GM12875 (cell line): ENCODE results near the gene RBM24.

ENCODE experiments used
- H3K4me3 ChIP-seq: one replicate; pipeline ENCODE4 v1.5.1; 2011; ENCODE audit warnings: low read depth, low read length, control low read depth
- CTCF ChIP-seq: IDR thresholded peaks from 2 replicates; pipeline ENCODE4 v1.5.1; 2011; ENCODE audit warnings: low read depth, mild to moderate bottlenecking, control low read depth, inconsistent platforms, low read length, moderate library complexity, borderline replicate concordance; ENCODE audit not compliant: insufficient read depth

Gene RBM24

GRCh38 chr6:17281100-17281496 is at the start of gene RBM24:
Gene RBM24 (plus strand): TSS chr6:17281361. CDS start chr6:17281582, 221 bp downstream.
- H3K4me3 ChIP-seq = no peak within 1 kb of the TSS
- TF ChIP-seq CTCF = no peak

- no peak overlapping the region for H3K4me3 ChIP-seq
- no peak for TF ChIP-seq CTCF
These were observed 47.6 kb upstream of the RBM24 start for GRCh38 chr6:17233531-17233930.

GRCh38 chr6:17237246-17237645 is 43.9 kb upstream of the RBM24 start:
- no peak for TF ChIP-seq CTCF

GRCh38 chr6:17239260-17239659 is 41.9 kb upstream of the RBM24 start:
- H3K4me3 ChIP-seq = no peak overlapping the region
- no peak for TF ChIP-seq CTCF

More at GRCh38 chr6:17237246-17237645, 43.9 kb upstream of the RBM24 start:
- H3K4me3 ChIP-seq = no peak overlapping the region

GRCh38 chr6:17240803-17241500 is 40.2 kb upstream of the RBM24 start:
- H3K4me3 ChIP-seq = no peak overlapping the region
- TF ChIP-seq CTCF = no peak

- no peak overlapping the region for H3K4me3 ChIP-seq
- no peak for TF ChIP-seq CTCF
These were observed 39.1 kb upstream of the RBM24 start for GRCh38 chr6:17242087-17242486.

- no peak overlapping the region for H3K4me3 ChIP-seq
- TF ChIP-seq CTCF = no peak
These were observed 30.9 kb upstream of the RBM24 start for GRCh38 chr6:17250237-17250636.
